ENCODE results near the gene IL17RE.

Gene IL17RE

DNA sequence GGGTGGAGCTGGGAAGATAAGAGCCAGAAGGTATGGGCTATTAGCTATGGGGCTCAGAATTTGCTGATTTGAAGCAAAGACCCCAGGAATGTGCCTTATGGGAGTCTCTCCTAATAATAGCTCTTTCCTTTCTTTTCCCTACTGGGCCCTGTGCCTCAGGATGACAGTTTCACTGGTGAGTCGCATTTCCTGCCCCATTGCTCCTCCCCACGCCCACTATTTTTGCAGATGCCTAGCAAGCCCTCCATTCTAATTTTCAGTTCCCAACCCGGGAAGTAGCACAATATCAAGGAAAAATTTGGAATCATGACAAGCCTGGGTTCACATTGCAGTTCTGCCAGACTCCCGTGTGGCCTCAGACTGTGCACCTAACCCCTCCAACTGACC, 583 bp downstream of the IL17RE start:
- DNase-seq (ENCODE audit: low read depth in 2 of 2): no peak

DNA sequence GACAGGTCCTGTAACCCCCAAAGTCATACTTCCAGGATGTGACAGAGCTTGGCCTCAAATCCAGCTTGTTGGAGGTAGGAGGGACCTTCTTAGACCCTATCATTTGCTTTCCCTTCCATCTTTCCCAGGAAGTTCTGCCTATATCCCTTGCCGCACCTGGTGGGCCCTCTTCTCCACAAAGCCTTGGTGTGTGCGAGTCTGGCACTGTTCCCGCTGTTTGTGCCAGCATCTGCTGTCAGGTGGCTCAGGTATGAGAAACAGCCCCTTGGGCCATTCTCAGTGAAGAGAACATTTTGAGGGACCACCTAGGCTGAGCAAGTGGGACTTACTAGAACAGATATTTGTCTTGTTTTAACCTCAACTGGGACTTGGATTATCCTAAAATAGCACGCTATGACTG, 1.3 kb downstream of the IL17RE start:
- no peak for DNase-seq (ENCODE audit: low read depth in 2 of 2)

DNA sequence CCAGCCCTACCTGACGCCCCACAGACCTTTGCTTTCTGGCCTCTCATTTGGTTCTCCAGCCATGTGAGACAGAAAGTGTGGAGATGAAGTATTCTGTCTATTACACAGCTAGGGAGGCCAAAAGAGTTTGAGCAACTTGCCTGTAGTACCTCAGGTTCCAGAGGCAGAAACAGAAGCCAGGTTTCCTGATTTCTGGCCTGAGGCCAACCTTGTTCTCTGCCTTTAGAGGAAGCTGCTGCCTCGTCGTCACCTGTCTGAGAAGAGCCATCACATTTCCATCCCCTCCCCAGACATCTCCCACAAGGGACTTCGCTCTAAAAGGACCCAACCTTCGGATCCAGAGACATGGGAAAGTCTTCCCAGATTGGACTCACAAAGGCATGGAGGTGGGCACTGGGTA, 3.8 kb downstream of the IL17RE start:
- DNase-seq (ENCODE audit: low read depth in 2 of 2): no peak

DNA sequence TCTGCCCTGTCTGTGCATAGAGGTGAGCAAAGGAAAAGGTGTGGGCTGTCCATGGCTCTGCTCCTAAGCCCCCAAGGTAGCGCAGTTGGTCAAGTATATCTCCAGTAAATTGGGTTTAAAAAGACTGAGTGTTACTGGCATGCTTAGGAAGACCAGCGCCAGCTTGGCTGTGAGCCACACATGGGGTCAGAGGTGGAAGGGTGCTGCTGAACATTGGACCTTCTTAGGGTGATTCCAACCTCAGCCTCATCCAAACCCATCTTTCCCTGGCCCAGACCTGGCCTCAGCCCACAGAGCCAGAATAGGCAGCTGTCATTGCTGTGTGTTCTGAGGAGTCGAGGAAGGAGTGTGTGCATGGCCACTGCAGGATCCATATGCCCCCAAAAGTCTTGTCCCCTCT, 5.6 kb downstream of the IL17RE start:
- DNase-seq (ENCODE audit: low read depth in 2 of 2): no peak

DNA sequence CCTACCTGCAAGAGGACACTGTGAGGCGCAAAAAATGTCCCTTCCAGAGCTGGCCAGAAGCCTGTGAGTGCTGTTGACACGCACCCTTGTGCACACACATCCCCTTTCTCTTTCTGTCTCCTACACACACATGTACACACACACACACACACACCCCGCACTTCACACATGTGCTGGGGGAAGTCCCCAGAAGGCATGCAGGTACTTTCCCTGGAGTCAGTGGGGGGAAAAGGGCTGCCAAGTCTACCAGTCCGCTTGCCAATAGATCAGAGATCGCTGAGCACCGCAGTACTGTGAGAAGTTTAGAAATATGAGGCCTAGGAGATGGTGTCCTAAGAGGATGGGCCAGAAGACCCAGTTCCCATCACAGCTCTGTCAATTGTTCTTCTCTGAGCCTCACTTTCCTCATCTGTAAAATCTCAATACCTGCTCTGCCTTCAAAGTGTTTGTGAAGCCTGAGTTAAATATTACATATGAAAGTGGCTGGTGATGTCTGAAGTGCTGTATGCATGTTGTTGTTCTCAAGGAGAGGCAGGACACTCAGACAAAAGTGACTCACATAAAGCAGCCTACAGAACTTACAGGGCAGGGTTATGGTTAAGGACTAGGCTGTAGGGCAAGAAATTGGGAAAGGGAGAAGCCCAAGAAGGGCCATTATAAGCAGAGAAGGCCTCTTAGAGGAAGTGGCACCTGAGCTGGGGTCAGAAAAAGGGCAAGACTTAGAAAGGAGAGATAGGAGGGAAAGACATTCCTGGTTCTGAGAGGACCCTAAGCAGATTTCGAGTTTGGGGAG, 6.8 kb downstream of the IL17RE start:
- no peak for DNase-seq (ENCODE audit: low read depth in 2 of 2)

DNA sequence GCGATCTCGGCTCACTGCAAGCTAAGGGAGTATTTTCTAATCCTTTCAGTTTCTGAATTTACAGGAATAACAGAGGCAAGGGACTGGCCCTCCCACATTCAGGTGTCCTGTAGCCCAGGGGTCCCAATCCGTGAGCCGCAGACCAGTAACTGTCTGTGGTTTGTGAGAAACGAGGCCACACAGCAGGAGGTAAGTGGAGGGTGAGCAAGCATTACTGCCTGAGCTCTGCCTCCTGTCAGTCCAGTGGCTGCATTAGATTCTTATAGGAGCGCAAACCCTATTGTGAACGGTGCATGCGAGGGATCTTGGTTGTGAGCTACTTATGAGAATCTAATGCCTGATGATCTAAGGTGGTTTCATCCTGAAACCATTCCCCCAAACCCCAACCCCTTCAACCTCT, 9.2 kb downstream of the IL17RE start:
- no peak for DNase-seq (ENCODE audit: low read depth in 2 of 2)

DNA sequence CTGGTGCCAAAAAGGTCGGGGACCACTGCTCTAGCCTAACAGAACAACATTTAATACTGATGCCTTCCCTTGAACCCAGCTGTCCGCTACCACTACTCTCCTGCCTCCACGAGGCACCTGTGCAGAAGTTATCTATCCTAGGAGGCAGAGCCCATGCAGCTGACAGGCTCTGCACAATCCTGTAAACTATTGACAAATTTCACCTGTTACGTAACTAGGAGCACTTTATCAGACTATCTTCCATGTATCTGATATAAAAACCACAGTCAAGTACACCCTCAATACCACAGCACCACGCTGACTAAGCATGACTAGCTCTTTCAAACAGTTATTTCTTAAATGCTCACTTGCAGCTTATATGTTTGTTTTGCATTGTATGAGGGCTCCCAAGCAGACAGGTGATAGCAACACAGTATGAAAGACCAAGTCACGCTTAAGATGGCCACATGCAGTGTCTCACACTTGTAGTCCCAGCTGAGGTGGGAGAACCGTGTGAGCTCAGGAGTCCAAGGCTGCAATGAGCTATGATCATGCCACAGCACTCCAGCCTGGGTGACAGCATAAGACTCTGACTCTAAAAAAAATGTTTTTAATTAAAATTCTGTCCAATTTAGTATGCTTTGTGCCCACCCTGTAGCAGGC, 9.8 kb downstream of the IL17RE start:
- DNase-seq (ENCODE audit: low read depth in 2 of 2): no peak

DNA sequence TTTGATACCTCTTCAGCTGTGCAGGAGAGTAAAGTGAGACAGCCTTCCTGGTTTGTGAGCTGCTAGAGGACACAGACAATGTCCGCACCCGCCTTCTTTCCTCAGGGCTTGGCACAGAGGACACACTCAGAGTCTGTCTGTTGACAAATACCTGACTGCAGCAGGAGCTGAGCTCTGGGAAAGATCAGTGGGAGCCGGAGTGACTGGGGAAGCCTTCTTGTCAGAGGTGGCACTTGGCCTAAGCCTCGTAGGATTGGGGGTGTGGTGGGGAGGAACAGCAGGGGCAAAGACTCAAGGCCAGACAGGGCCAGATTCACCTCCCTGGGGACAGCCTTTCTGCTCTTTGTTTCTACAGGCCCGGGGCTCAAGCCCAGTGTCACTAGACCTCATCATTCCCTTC, 11.0 kb downstream of the IL17RE start:
- DNase-seq (ENCODE audit: low read depth in 2 of 2): no peak

DNA sequence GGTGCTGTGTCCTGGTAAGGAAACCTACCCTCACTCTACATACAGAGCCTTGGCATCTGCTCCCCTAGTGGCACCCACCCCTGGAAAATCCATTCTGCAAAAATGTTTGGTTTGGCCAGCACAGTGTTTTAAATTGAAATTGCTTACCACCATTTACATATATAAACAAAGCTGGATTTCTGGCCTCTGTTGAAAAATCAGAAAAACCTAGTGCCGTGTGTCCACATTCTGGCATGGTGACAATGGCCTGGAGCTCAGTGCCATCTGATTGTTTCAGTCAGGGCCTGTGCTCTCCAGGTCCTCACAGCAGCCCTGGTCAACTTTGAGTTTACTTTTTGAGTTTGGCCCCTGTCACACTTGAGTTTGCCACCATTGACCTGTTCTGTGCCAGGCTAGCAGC, 11.4 kb downstream of the IL17RE start:
- no peak for DNase-seq (ENCODE audit: low read depth in 2 of 2)

DNA sequence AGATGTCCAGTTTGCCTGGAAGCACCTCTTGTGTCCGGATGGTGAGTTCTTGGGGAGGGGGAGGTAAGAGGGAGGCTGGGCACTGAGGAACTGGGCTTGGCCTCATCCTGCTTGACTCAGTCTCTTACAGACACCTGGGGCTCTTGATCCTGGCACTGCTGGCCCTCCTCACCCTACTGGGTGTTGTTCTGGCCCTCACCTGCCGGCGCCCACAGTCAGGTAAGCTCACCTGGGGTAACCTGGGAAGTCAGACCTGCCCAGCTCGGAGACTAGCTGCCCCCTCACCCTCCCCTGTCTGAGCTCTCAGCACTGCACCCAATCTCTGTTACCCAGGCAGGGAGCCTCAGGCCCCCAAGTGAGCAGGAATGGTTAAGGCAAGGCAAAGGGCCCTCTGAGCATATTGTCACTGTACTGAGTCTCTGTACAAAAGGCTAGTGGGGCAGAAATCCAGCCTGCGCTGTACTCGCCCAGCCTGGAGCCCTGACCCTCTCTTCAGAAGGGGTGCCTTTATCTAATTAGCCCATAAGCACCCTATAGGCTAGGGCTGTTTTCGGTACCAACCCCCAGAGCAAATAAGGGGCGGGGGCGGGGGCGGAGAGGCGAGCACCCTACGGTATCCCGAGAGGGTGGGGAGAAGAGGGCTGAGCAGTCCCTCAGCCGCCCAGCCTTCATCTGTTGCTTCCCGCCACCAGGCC, 12.1 kb downstream of the IL17RE start:
- DNase-seq (ENCODE audit: low read depth in 2 of 2): peak in 1 of 2 donors; percentile 27

DNA sequence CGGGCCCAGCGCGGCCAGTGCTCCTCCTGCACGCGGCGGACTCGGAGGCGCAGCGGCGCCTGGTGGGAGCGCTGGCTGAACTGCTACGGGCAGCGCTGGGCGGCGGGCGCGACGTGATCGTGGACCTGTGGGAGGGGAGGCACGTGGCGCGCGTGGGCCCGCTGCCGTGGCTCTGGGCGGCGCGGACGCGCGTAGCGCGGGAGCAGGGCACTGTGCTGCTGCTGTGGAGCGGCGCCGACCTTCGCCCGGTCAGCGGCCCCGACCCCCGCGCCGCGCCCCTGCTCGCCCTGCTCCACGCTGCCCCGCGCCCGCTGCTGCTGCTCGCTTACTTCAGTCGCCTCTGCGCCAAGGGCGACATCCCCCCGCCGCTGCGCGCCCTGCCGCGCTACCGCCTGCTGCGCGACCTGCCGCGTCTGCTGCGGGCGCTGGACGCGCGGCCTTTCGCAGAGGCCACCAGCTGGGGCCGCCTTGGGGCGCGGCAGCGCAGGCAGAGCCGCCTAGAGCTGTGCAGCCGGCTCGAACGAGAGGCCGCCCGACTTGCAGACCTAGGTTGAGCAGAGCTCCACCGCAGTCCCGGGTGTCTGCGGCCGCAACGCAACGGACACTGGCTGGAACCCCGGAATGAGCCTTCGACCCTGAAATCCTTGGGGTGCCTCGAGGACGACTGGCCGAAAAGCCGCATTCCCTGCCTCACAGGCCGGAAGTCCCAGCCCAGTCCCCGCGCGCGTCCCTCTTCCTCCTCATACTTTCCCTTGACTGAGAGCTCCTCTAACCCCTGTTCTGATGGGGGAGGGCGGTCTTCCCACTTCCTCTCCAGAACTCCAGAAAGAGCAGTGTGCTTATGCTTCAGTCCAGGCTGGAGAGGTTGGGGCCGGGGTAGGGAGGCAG, 12.8 kb downstream of the IL17RE start:
- DNase-seq (ENCODE audit: low read depth in 2 of 2): no peak

DNA sequence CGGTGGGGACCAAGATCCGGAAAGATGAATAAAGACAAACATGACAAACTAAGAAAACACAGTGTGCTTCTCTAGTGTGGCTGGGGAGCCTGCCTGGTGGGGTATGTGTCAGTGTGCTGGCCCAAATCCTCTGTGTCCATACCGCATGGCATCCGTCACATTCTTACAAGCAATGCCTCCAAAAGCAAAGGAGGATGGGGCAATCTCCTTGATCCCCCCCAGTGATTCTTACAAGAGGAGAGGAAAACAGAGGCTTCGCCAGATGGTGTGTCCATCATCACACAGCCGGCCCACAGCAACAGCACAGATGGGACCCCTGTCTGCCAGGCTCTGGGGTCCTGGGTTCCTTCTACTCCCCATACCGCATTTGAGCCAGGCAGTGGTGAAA, 13.7 kb downstream of the IL17RE start:
- no peak for DNase-seq (ENCODE audit: low read depth in 2 of 2)

DNA sequence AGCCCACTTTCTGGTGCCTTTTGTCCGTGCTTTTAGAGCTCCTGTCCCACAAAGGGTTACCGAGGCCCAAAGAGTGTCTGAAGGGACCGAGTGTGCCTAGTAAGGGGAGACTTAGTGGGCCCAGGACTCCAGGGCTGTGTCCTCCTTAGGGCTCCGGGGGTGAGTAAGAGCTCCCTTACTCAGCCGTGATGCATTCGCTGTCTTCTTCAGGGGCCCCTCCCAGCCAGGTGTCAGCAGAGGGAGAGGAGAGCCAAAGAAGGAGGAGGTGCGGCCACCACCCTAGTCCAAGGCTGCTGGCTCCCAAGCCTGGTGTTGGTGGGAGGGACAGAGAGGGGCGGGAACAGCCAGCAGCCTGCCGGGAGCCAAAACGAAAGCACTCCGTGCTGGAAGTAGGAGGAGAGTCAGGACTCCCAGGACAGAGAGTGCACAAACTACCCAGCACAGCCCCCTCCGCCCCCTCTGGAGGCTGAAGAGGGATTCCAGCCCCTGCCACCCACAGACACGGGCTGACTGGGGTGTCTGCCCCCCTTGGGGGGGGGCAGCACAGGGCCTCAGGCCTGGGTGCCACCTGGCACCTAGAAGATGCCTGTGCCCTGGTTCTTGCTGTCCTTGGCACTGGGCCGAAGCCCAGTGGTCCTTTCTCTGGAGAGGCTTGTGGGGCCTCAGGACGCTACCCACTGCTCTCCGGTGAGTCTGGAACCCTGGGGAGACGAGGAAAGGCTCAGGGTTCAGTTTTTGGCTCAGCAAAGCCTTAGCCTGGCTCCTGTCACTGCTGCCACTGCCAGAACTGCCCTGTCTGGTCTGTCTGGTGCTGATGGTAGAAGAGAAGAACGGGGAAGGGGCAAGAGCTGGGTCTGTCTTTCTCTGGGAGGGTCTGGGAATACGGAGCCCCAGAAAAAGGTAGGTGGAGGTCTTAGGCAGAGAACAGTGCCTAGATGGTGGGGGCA, 14.4 kb downstream of the IL17RE start, which contains the start of gene IL17RC:
Gene IL17RC, plus strand, starts transcription at position 365 of the 947 bp plus-strand sequence. Its CDS starts 218 bp downstream, at position 583.
- DNase-seq (ENCODE audit: low read depth in 2 of 2): peak; percentile 19 to 40

DNA sequence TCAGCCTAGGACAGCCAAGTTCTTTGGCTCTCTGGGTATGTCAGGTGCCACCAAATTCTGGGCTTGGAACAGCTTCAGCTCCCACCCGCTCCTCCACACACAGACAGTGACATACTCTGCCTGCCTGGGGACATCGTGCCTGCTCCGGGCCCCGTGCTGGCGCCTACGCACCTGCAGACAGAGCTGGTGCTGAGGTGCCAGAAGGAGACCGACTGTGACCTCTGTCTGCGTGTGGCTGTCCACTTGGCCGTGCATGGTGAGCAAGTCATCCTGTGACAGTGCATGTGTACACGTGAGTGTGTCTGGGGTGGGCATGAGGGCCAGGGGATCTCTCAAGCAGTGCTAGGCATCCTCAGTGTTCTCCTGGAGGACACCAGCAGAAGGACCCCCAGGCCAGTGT, 15.2 kb downstream of the IL17RE start:
- DNase-seq (ENCODE audit: low read depth in 2 of 2): no peak

DNA sequence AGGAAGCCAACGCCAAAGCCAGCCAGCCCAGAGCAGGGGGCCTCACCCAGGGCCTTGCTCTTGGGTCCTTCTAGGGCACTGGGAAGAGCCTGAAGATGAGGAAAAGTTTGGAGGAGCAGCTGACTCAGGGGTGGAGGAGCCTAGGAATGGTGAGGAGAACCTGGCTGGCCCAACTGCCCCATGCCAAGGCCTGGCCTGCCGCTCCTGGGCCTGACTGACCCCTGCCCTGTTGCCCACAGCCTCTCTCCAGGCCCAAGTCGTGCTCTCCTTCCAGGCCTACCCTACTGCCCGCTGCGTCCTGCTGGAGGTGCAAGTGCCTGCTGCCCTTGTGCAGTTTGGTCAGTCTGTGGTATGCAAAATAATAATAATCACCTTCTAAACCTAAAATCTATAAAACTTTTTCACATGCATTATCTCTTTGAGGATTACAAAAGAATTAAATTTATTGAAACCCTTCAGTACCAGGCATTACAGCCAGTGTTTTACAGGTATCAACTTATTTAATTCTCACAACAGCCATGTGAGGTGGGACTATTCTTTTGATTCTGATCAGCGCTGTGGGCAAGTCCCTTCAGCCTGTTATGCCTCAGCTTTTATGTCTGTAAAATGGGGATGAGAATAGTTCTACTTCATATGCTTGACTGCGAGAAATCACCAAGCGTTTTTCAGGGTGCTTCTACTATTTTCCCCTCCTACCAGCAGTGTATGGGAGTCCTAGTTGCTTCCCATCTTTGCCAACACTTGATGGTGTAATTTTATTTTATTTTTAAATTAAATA, 15.8 kb downstream of the IL17RE start:
- DNase-seq (ENCODE audit: low read depth in 2 of 2): no peak

DNA sequence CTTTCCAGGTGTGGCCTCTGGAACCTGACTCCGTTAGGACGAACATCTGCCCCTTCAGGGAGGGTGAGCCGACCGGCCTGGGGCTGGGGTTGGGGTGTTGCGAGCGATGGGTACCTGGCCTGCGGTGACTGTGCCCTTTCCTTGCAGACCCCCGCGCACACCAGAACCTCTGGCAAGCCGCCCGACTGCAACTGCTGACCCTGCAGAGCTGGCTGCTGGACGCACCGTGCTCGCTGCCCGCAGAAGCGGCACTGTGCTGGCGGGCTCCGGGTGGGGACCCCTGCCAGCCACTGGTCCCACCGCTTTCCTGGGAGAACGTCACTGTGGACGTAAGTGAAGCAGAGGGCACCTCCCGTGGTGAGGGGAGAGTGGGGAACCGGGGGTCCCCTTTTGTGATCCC, 25.5 kb downstream of the IL17RE start:
- no peak for DNase-seq (ENCODE audit: low read depth in 2 of 2)

DNA sequence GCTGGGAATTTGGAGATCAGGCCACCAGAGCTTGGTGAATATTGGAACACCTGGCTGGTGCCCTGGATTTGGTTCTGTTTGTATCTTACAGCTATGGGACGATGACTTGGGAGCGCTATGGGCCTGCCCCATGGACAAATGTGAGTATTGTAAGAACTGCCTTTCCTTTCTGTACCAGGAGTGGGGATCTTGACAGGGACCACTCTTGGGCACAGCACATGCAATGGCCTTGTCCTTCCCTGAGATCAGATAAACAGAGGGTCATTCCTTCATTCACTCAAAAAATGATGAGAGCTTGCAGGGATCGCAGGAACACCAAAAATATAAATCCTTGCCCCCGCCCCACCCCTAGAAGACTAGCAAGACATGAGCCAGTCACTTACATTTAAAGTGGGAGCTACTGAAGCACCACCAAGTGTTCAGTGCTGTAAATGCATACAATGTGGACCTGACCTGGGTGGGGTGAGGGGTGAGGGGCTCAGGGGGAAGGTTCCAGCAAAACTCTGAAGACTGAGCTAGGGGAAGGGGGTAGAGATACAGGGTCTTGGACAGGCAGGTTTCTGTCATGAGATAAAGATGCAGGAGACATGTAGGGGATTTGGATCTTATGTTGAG, 28.3 kb downstream of the IL17RE start:
- no peak for DNase-seq (ENCODE audit: low read depth in 2 of 2)

DNA sequence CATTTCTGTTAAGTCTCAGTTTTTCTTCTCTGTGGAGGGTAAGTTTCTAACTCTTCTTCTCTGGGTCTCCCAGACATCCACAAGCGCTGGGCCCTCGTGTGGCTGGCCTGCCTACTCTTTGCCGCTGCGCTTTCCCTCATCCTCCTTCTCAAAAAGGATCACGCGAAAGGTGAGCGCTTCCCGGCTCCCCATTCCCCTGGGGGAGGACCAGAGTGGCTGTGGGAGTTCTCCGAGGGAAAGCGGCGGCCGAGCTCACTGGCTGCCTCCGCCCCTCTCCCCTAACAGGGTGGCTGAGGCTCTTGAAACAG, 29.8 kb downstream of the IL17RE start:
- DNase-seq (ENCODE audit: low read depth in 2 of 2): no peak

DNA sequence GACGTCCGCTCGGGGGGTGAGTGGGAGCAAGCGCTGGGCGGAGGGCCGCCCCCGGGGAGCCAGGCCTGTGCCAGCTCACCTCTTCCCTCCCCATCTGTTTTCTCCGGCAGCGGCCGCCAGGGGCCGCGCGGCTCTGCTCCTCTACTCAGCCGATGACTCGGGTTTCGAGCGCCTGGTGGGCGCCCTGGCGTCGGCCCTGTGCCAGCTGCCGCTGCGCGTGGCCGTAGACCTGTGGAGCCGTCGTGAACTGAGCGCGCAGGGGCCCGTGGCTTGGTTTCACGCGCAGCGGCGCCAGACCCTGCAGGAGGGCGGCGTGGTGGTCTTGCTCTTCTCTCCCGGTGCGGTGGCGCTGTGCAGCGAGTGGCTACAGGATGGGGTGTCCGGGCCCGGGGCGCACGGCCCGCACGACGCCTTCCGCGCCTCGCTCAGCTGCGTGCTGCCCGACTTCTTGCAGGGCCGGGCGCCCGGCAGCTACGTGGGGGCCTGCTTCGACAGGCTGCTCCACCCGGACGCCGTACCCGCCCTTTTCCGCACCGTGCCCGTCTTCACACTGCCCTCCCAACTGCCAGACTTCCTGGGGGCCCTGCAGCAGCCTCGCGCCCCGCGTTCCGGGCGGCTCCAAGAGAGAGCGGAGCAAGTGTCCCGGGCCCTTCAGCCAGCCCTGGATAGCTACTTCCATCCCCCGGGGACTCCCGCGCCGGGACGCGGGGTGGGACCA, 30.4 kb downstream of the IL17RE start:
- DNase-seq (ENCODE audit: low read depth in 2 of 2): peak; percentile 82
